Body of pancreas (tissue), 4 donors: ENCODE results near the gene MYOG.

Source experiments
- POLR2A ChIP-seq, 3 donors: fragments of 450-650 bp; IDR thresholded peaks; one replicate each; pipeline ENCODE4 v1.6.1; 2016; ENCODE audit warnings: antibody characterized with exemption in 3 of 3, mild to moderate bottlenecking in 2 of 3
- TF ChIP-seq, protein P1 (sequence below), 7 experiments: fragments of 450-650 bp in 4 of 7; fragments of 200-600 bp in 3 of 7; sonication (generic) in 3 of 7; IDR thresholded peaks; one replicate each; pipeline ENCODE4 v1.5.1; 2016 to 2019; ENCODE audit warnings: antibody characterized with exemption in 7 of 7

DNA sequence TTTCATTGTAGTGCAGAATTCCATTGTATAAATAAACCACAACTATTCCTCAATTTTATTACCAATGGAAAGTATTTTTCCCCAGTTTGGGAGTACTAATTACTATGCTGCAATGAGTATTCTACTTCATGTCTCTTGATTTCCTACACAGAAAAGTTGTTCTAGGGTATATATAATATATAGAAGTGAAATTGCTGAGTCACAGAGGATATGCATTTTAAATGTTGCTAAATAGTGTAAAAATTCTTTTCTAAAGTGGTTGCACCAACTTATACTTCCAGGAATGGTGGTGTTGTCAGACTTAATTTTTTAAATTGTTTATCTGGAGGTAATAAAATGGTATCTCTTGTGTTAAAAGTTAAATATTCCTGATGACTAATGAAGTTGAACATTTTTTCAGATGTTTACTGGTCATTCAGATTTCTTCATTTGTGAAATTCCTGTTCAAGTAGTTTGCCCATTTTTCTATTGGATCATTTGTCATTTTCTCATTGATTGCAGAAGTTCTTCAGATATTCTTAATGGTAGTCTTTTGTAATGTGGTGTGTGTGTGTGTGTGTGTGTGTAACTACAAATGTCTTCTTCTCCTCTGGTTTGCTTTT is 19.1 kb upstream of the MYOG start:
- TF ChIP-seq, protein P1, sequence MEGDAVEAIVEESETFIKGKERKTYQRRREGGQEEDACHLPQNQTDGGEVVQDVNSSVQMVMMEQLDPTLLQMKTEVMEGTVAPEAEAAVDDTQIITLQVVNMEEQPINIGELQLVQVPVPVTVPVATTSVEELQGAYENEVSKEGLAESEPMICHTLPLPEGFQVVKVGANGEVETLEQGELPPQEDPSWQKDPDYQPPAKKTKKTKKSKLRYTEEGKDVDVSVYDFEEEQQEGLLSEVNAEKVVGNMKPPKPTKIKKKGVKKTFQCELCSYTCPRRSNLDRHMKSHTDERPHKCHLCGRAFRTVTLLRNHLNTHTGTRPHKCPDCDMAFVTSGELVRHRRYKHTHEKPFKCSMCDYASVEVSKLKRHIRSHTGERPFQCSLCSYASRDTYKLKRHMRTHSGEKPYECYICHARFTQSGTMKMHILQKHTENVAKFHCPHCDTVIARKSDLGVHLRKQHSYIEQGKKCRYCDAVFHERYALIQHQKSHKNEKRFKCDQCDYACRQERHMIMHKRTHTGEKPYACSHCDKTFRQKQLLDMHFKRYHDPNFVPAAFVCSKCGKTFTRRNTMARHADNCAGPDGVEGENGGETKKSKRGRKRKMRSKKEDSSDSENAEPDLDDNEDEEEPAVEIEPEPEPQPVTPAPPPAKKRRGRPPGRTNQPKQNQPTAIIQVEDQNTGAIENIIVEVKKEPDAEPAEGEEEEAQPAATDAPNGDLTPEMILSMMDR (IDR thresholded peaks at IDR 0.05): no peak
- no peak for TF ChIP-seq POLR2A (IDR thresholded peaks at IDR 0.05)
